GM19438 (cell line): ENCODE data around the gene NFE2L3.
"Not testable (repeated sequence)": the region's sequence is repeated elsewhere in the genome, so short reads cannot be mapped to it uniquely, and the experiment has no call there.

Experiments
- ATAC-seq: cut with Tn5 transposase; IDR thresholded peaks from one replicate; pipeline ENCODE4 v1.9.1; 2021; ENCODE audit warnings: low read depth; ENCODE audit not compliant: unreplicated experiment

NFE2L3 gene

DNA sequence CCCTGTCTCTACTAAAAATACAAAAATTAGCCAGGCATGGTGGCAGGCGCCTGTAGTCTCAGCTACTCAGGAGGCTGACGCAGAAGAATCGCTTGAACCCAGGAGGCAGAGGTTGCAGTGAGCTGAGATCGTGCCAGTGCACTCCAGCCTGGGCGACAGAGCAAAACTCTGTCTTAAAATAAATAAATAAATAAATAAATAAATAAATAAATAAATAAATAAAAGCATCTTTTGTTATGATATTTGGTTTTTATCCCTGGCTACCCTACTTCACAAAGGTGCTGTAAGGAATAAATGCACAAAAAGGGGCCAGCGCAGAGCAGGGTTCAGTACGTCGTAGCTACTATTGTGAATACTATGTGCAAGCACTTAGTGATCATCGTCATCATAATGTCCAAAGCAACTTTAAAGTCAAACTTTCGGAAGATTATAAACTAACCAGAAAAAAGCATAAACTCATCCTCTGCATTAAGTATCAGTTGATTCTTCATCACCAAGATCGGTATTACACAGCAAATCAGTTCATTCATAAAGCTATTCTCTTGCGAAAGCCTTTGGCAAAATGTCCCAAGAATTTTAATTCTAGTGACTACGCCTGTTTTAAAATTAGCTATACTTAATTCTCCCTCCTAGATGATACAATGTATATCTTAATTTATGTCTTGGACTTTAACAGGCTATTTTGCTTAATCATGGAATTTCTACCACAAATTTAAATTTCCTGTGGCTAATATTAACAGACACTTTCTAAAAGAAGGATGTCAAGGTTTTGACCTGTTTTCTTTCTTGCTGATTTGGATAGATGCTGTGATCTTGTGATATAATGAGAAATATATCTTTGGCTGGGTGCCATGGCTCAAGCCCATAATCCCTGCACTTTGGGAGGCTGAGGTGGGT, 7.6 kb upstream of the NFE2L3 start:
- ATAC-seq: no peak

DNA sequence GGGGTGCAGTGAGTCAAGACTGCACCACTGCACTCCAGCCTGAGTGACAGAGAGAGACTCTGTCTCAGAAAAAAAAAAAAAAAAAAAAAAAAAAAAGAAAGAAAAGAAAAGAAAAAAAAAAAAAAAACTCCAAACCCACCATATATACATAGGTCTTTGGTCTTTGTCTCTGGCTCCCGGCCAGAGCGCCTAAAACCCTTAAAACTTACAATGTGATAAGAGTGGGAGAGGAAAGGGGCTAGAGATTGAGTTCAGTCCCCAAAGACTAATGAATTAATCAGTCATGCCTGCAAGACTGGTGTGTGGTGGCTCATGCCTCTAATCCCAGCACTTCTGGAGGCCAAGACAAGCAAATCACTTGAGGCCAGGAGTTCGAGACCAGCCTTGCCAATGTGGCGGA, 6.8 kb upstream of the NFE2L3 start:
- ATAC-seq: no peak

DNA sequence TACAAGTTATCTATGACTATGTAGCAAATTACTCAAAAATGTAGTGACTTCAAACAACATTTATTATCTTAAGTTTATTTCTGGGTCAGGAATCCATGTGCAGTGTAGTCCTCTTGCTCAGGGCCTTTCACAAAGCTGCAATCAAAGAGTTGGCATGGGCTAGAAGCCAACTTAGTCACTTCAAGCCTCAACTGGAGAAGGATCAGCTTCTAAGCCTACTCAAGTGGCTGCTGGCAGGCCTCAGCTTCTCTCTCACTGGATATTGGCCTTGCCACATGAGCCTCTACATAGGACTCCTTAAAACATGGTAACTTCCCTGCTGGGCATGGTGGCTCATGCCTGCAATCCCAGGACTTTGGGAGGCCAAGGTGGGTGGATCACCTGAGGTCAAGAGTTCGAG, 5.0 kb upstream of the NFE2L3 start:
- no peak for ATAC-seq

DNA sequence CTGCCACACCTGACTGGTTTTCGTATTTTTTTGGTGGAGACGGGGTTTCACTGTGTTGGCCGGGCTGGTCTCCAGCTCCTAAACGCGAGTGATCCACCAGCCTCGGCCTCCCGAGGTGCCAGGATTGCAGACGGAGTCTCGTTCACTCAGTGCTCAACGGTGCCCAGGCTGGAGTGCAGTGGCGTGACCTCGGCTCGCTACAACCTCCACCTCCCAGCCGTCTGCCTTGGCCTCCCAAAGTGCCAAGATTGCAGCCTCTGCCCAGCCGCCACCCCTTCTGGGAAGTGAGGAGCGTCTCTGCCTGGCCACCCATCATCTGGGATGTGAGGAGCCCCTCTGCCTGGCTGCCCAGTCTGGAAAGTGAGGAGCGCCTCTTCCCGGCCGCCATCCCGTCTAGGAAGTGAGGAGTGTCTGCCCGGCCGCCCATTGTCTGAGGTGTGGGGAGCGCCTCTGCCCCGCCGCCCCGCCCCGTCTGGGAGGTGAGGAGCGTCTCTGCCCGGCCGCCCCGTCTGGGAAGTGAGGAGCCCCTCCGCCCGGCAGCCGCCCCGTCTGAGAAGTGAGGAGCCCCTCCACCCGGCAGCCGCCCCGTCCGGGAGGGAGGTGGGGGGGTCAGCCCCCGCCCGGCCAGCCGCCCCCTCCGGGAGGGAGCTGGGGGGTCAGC, 4.2 kb upstream of the NFE2L3 start:
- not testable (repeated sequence) for ATAC-seq

DNA sequence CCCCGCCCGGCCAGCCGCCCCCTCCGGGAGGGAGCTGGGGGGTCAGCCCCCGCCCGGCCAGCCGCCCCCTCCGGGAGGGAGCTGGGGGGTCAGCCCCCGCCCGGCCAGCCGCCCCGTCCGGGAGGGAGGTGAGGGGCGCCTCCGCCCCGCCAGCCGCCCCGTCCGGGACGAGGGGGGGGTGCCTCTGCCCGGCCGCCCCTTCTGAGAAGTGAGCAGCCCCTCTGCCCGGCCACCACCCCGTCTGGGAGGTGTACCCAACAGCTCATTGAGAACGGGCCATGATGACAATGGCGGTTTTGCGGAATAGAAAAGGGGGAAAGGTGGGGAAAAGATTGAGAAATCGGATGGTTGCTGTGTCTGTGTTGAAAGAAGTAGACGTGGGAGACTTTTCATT, 3.7 kb upstream of the NFE2L3 start:
- not testable (repeated sequence) for ATAC-seq

DNA sequence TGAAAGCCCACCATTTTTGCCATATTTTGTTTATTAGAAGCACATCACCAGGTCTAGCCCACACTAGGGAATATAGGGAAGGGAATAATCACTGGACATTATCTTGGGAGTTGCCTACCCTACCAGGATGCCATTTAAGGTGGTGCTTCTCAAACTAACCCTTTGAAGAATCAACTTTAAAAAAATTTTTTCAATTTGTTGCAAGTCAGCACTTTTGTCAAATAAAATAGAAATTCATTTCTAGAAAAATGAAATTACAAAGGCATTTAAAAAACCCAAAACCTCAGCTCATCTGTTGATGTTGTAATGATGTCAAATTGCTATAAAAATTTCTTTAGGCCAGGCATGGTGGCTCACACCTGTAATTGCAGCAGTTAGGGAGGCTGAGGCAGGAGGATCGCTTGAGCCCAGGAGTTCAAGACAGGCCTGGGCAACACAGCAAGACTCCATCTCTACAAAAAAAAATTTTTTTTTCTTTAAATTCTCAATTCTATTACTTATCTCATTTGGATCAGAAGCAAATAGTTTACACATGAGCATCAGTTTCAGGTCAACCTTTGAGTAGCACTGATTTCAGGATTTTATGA, 2.5 kb upstream of the NFE2L3 start:
- ATAC-seq: no peak

DNA sequence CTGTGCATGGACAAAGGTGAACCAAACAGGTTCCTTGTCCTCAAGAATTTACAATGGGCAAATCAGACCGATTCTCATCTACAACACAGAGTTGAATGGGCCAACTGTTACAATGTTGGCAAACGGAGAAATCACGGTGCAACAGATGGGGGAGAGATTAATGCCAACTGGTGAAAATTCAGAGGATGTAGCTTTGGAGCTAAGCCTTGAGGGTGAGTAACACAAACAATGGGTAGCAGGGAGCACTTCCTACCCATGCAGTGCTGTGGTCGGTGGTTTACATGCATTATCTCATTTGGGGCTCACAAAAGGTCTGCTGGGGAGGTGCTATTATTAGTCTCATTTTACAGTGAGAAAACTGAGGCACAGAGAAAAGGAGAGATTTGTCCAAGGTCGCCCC, 902 bp upstream of the NFE2L3 start:
- no peak for ATAC-seq

DNA sequence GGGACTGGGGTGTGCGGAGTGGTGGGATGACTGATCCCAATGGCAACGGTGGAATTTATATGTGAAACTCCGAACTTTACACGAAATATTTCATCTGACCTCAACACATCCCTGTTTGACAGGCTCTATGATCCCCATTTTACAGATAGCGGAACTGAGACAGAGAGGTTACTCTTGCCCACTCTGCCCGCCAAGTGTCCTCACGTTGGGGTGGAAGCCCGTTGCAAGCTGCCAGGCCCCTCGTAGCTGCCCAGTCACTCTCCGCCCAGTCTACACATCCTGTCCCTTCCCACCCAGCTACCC, 397 bp upstream of the NFE2L3 start:
- ATAC-seq: no peak

DNA sequence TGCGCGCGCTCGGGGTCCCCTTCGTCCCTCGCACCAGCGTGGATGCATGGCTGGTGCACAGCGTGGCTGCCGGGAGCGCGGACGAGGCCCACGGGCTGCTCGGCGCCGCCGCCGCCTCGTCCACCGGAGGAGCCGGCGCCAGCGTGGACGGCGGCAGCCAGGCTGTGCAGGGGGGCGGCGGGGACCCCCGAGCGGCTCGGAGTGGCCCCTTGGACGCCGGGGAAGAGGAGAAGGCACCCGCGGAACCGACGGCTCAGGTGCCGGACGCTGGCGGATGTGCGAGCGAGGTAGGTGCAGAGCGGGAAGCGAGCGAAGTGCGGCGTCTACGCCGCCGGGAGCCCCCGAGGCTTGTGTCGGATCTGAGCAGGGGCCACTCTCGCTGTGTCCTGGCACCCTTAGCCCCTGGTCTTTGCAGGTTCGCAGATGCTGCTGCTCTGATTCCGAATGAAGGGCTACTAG, 813 bp downstream of the NFE2L3 start:
- ATAC-seq: peak; percentile 34

DNA sequence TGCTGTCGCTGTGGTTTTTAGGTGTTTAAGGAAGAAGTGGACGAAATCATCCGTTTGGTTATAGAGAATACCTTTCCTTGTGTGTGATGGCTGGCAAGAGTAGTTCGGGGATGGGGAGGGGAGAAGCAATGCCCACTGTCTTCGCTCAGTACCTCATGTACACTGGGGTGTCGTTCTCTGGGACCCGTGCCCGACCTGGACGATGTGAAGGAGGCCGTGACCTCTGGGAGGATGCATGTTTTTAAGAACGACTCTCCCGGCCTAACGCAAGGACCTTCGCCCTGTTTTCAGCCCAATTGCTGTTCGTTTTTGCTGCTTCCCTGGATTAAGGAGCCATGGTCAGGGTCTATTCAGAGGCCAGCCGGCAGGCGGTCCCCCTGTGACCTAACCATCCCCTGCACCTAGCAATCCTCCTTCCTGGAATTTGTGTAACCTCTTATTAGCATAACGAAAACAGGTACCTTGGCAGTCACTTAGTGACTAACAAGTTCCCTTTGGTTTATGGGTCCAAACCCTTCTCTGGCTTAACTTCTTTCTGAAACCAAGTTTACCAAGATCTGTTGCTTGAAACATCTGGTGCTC, 1.3 kb downstream of the NFE2L3 start:
- ATAC-seq: no peak

DNA sequence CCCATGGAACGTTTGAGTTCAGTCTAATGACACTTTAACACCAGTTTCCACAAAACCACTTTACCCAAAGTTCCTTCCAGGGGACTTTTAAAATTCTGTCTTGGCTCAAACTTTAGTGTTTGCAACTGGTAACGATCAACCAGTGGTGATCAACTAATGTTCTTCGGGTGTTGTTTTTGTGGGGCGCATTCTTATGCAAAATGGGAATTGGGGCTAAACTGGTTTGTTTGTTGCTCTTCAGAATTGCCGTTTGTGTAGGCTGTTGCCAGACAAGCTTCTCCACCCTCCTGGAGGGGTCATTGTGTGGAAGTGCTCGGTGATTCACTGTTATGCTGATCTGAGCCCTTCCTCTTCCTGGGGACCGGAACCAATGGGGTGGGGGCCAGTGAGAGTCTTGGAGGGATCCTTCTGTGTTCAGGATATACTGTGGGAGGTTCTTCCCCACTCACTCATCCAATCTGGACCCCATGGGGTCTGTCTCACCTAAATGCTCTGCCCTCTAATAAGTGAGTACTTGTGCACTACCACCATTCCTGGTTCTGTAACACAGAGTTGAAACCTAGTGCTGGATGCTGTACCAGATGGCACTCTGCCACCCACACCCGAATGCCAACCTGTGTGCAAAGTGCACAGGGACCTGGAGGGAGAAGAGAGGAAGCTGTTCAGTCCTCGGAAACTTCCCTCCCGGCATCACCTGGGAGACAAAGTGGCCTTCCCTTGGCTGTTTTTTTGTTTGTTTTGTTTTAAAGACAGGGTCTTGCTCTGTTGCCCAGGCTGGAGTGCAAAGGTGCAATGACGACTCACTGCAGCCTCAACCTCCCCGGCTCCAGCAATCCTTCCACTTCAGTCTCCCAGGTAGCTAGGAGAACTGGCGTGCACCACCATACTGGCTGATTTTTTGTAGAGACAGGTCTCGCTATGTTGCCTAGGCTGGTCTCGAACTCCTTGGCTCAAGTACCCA, 2.1 kb downstream of the NFE2L3 start:
- no peak for ATAC-seq

DNA sequence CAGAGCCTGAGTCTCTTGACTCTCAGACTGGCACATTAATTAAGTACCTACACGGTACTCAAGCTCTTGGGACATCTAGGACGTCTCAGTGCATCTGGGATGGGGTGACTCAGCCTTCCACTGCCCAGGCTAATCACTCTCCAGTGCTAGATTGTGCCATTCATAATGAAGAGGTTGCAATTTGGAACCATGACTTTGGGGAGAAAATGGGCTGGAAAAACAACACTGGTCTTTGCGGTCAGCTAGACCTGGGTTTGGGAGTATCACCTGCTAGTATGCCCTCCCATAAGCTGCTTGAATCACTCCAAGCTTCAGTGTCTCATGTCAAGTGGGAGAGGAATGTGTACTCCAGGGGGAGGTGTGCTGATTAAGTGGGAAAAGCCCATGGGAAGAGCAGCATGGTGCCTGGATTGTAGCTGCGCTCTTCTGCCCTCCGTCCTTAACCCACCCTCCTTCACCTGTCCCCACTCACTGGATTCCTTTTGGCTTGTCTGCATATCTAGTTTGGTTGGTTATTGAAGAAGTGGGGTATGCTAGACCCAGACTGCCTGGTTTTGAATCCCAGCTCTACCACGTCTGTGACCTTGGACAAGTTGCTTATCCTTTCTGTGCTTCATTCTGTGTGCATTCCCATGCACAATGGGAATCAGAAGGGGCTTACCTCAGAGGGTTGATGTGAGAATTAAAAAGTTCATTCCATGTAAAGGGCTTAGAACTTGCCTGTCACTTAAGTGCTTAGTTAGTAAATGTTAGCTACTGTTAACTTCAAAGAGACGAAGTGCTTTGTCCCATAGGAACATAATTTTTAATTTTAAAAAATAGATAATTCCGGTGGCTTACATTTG, 3.8 kb downstream of the NFE2L3 start:
- ATAC-seq: no peak

DNA sequence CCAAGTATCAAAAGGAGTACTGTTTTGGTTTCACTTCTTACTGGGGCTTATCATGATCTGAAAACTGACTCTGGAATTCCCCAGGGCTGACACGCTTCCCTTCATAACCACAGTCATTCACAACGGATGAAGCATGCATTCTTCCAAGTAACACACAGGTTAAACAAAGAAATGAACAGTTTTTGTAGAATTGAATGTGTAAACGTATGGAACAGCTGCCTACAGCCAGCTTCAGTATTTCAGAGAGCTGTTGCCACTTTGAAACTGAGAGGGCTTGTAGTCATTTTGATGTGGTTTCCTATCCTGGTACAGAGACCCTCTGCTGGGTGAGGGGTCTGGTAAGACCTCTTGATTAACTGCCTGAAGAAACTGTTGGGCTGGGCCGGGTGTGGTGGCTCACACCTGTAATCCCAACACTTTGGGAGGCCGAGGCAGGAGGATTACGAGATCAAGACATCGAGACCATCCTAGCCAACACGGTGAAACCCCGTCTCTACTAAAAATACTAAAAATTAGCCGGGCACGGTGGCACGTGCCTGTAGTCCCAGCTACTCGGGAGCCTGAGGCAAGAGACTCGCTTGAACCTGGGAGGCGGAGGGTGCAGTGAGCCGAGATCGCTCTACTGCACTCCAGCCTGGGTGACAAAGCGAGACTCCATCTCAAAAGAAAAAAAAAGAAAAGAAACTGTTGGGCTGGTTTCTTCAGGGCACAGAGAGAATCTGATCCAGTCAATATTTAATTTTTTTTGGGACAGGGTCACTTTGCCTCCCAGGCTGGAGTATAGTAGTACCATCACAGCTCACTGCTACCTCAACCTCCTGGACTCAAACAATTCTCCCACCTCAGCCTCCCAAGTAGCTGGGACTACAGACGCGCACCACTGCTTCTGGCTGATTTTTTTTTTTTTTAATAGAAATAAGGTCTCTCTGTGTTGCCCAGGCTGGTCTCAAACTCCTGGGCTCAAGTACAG, 4.7 kb downstream of the NFE2L3 start:
- no peak for ATAC-seq

DNA sequence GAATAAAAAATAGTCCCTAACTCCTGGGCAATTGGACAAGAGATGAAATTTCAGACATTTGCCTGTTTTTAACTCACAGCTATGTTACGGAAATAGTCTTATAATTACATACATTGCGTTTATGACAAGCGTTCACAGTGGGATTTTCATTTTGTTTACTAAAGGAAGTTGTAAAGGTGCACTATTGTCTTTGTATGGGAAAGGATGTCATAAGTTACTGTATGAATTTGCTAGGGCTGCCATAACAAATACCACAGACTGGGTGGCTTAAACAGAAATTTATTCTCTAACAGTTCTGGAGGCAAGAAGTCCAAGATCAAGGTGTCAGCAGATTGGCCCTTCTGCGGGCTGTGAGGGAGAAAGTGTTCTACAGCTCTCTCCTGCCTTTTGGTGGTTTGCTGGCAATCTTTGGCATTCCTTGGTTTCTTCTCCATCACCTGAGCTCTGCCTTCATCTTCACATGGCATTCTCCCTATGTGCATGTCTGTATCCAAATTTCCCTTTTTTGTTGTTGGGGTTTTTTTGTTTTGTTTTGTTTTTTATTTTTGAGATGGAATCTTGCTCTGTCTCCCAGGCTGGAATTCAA, 5.6 kb downstream of the NFE2L3 start:
- no peak for ATAC-seq

DNA sequence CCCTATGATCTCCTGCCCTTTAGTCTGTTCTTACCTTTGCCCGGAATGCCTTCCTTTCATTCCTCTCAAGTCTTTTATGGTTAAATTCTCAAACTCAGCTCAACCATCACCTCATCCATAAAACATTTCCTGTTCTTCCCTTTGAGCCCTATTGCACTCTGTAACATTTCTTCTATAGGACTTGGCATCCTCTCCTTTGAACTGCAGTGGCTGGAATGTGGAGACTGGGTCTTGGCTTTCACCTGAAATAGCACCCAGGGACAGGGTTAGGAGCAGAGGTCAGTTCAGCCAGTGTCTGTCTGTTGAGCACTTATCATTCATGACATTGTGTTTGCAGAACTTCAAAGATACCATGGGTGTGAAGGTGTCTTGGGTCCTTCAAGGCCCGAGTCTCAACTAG, 7.2 kb downstream of the NFE2L3 start:
- no peak for ATAC-seq

DNA sequence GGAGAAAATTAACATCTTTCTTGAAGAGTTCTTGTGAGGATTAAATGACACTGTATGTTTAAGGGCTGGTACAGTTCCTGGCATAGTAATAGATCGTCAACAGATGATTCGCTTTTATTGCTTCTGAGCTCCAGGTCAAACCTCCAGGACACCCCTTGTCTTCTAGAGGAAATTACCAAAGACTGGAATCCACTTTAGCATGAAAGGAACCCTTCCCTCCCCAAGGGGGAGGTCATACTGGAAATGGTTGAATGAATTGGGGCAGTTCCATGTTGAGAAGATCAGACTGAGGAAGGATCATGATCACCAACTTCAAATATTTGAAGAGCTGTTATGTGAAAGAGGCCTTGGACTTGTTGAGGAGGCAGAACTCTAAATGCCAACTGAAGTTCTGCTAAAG, 8.9 kb downstream of the NFE2L3 start:
- no peak for ATAC-seq

DNA sequence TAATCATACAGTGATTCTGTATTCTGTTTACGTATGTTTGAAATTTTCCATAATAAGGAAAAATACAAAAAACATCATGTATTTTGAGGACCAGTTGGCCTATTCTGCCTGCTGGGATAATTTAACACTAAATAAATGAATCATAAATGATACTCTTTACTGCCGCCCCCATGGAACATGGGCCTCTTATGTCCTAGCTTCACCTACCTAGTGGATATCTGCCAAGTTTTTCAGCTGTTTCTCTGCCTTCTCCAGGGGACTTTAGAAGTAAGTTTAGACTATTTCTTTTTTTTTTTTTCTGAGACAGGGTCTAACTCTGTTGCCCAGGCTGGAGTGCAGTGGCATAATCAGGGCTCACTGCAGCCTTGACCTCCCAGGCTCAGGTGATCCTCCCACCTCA, 10.4 kb downstream of the NFE2L3 start:
- no peak for ATAC-seq

DNA sequence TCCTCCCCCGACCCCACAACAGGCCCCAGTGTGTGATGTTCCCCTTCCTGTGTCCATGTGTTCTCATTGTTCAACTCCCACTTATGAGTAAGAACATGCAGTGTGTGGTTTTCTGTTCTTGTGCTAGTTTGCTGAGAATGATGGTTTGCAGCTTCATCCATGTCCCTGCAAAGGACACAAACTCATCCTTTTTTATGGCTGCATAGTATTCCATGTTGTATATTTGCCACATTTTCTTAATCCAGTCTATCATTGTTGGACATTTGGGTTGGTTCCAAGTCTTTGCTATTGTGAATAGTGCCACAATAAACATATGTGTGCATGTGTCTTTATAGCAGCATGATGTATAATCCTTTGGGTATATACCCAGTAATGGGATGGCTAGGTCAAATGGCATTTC, 11.8 kb downstream of the NFE2L3 start:
- not testable (repeated sequence) for ATAC-seq
